ENCODE data around the gene WDR31. TPM values are rescaled to one million over a fixed set of nuclear protein-coding genes. Genes with fewer than 3 reads are reported as not detected.
A peak's percentile ranks its signal among the peaks of the same experiment; 100 is the strongest.
"Not testable (repeated sequence)": the region's sequence is repeated elsewhere in the genome, so short reads cannot be mapped to it uniquely, and the experiment has no call there.

Gene WDR31
- total RNA-seq, 1 donor from 2014 or later: 1.6 TPM

- no peak for TF ChIP-seq CTCF (IDR thresholded peaks at IDR 0.05; ENCODE audit: insufficient read depth, low read length, severe bottlenecking)
- H3K27me3 ChIP-seq (ENCODE audit: control insufficient read depth, insufficient read depth, low read length): no peaks in the 10 kb centered on the region
These were observed 41.9 kb upstream of the WDR31 start for GRCh38 chr9:113381909-113382411.

GRCh38 chr9:113381441-113381840 is 41.4 kb upstream of the WDR31 start:
- H3K27me3 ChIP-seq (ENCODE audit: control insufficient read depth, insufficient read depth, low read length); DNase-seq (ENCODE audit: low read depth); H3K36me3 ChIP-seq (ENCODE audit: control insufficient read depth, insufficient read depth, low read length); H3K4me3 ChIP-seq (ENCODE audit: low read depth, low read length); FAIRE-seq: not testable (repeated sequence)

More at GRCh38 chr9:113381909-113382411, 41.9 kb upstream of the WDR31 start:
- peak; percentile 60 for DNase-seq (ENCODE audit: low read depth)
- FAIRE-seq: no peak
- H3K4me3 ChIP-seq (ENCODE audit: low read depth, low read length): no peak overlapping the region
- H3K36me3 ChIP-seq (ENCODE audit: control insufficient read depth, insufficient read depth, low read length): no peaks in the 10 kb centered on the region

- TF ChIP-seq CTCF (IDR thresholded peaks at IDR 0.05; ENCODE audit: insufficient read depth, low read length, severe bottlenecking): no peak
- Histone ChIP-seq H3K36me3 (ENCODE audit: control insufficient read depth, insufficient read depth, low read length) (no peaks in the 10 kb centered on the region), H3K27me3 (ENCODE audit: control insufficient read depth, insufficient read depth, low read length) (no peaks in the 10 kb centered on the region), H3K4me3 (ENCODE audit: low read depth, low read length) (no peak overlapping the region)
- no peak for FAIRE-seq
- peak; percentile 36 for DNase-seq (ENCODE audit: low read depth)
These were observed 40.8 kb upstream of the WDR31 start for GRCh38 chr9:113380869-113381378.

- H3K4me3 ChIP-seq (ENCODE audit: low read depth, low read length); H3K36me3 ChIP-seq (ENCODE audit: control insufficient read depth, insufficient read depth, low read length); FAIRE-seq; DNase-seq (ENCODE audit: low read depth); H3K27me3 ChIP-seq (ENCODE audit: control insufficient read depth, insufficient read depth, low read length): not testable (repeated sequence)
These were observed 39.7 kb upstream of the WDR31 start for GRCh38 chr9:113379829-113380210.

GRCh38 chr9:113379094-113379828 is 39.2 kb upstream of the WDR31 start:
- not testable (repeated sequence) for H3K4me3 ChIP-seq (ENCODE audit: low read depth, low read length); FAIRE-seq; H3K27me3 ChIP-seq (ENCODE audit: control insufficient read depth, insufficient read depth, low read length); H3K36me3 ChIP-seq (ENCODE audit: control insufficient read depth, insufficient read depth, low read length); DNase-seq (ENCODE audit: low read depth)

GRCh38 chr9:113376634-113377567 is 36.8 kb upstream of the WDR31 start, which contains the start of gene HDHD3:
Gene HDHD3, minus strand, starts transcription at chr9:113376986. Its CDS starts 2,632 bp downstream, at chr9:113374354.
- peak; percentile 69 for DNase-seq (ENCODE audit: low read depth)
- no peak for TF ChIP-seq CTCF (IDR thresholded peaks at IDR 0.05; ENCODE audit: insufficient read depth, low read length, severe bottlenecking)
- Histone ChIP-seq H3K27me3 (ENCODE audit: control insufficient read depth, insufficient read depth, low read length) (no peaks in the 10 kb centered on the region), H3K4me3 (ENCODE audit: low read depth, low read length) (peak within 1 kb of the TSS; percentile 74), H3K36me3 (ENCODE audit: control insufficient read depth, insufficient read depth, low read length) (peaks cover 6% of the 10 kb centered on the region)
- FAIRE-seq: no peak
